NCI-H1105 treated with DMSO at 0.1 percent for 48 hours (cell line): Measurements from ENCODE around the gene TMEM163.
A peak's percentile ranks its signal among the peaks of the same experiment; 100 is the strongest.
"Not testable (repeated sequence)": the region's sequence is repeated elsewhere in the genome, so short reads cannot be mapped to it uniquely, and the experiment has no call there.

ENCODE experiments used
- DNase-seq: peaks from one replicate; lab custom pipeline; 2025; lab: John Stamatoyannopoulos, UW

TMEM163 gene

GRCh38 chr2:134578316-134578715 is 140.5 kb downstream of the TMEM163 start:
- DNase-seq: no peak

GRCh38 chr2:134576478-134576877 is 142.3 kb downstream of the TMEM163 start:
- no peak for DNase-seq

- DNase-seq: no peak
Observed at GRCh38 chr2:134575888-134576287, 142.9 kb downstream of the TMEM163 start.

- DNase-seq: no peak
Observed at GRCh38 chr2:134574611-134575330, 144.0 kb downstream of the TMEM163 start.

GRCh38 chr2:134573724-134574123 is 145.1 kb downstream of the TMEM163 start:
- DNase-seq: no peak

- DNase-seq: no peak
Observed at GRCh38 chr2:134573085-134573370, 145.8 kb downstream of the TMEM163 start.

GRCh38 chr2:134572314-134573084 is 146.3 kb downstream of the TMEM163 start:
- no peak for DNase-seq

GRCh38 chr2:134570676-134571075 is 148.1 kb downstream of the TMEM163 start:
- no peak for DNase-seq

- no peak for DNase-seq
Observed at GRCh38 chr2:134568413-134568812, 150.4 kb downstream of the TMEM163 start.

- no peak for DNase-seq
Observed at GRCh38 chr2:134567666-134568065, 151.1 kb downstream of the TMEM163 start.

- DNase-seq: not testable (repeated sequence)
Observed at GRCh38 chr2:134564955-134565354, 153.8 kb downstream of the TMEM163 start.

- no peak for DNase-seq
Observed at GRCh38 chr2:134564549-134564948, 154.3 kb downstream of the TMEM163 start.

GRCh38 chr2:134558208-134558830 is 160.5 kb downstream of the TMEM163 start:
- DNase-seq: no peak

GRCh38 chr2:134555411-134555810 is 163.4 kb downstream of the TMEM163 start:
- no peak for DNase-seq

GRCh38 chr2:134553657-134554056 is 165.1 kb downstream of the TMEM163 start:
- no peak for DNase-seq

- no peak for DNase-seq
Observed at GRCh38 chr2:134550566-134551164, 168.1 kb downstream of the TMEM163 start.

- no peak for DNase-seq
Observed at GRCh38 chr2:134549104-134549503, 169.7 kb downstream of the TMEM163 start.

GRCh38 chr2:134540990-134541389 is 177.8 kb downstream of the TMEM163 start:
- no peak for DNase-seq

- DNase-seq: peak; percentile 74
Observed at GRCh38 chr2:134539981-134540380, 178.8 kb downstream of the TMEM163 start.

GRCh38 chr2:134537702-134538101 is 181.1 kb downstream of the TMEM163 start:
- DNase-seq: no peak

GRCh38 chr2:134537121-134537520 is 181.7 kb downstream of the TMEM163 start:
- no peak for DNase-seq

- no peak for DNase-seq
Observed at GRCh38 chr2:134536296-134536695, 182.5 kb downstream of the TMEM163 start.

- DNase-seq: no peak
Observed at GRCh38 chr2:134532537-134532936, 186.3 kb downstream of the TMEM163 start.
